ENCODE data around the gene STOX2.
A peak's percentile ranks its signal among the peaks of the same experiment; 100 is the strongest.

The STOX2 gene

DNA sequence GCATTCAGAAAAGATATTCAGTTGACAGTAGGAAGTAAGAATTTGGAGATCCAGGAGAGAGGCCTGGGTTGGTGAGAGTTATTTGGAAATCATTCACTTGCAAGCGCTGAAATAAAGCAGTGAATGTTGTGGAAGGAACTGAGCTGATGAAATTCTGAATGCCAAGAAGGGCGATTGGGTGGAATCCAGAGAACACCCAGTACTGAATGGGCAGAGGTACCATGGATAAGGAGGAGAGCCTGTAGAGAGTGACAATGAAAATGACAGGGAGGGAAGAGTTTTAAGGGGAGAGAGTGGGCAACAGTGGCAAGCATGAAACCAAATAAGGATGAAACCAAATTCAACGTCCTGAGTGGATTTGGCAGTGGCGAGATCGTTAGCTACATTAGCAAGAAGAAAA, 6.7 kb upstream of the STOX2 start:
- TF ChIP-seq, protein P1, sequence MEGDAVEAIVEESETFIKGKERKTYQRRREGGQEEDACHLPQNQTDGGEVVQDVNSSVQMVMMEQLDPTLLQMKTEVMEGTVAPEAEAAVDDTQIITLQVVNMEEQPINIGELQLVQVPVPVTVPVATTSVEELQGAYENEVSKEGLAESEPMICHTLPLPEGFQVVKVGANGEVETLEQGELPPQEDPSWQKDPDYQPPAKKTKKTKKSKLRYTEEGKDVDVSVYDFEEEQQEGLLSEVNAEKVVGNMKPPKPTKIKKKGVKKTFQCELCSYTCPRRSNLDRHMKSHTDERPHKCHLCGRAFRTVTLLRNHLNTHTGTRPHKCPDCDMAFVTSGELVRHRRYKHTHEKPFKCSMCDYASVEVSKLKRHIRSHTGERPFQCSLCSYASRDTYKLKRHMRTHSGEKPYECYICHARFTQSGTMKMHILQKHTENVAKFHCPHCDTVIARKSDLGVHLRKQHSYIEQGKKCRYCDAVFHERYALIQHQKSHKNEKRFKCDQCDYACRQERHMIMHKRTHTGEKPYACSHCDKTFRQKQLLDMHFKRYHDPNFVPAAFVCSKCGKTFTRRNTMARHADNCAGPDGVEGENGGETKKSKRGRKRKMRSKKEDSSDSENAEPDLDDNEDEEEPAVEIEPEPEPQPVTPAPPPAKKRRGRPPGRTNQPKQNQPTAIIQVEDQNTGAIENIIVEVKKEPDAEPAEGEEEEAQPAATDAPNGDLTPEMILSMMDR (IDR thresholded peaks at IDR 0.05; ENCODE audit: insufficient read depth, missing control alignments) = no peak
- FAIRE-seq (no peak), DNase-seq (ENCODE audit: insufficient read length, low spot score) (no peak)

DNA sequence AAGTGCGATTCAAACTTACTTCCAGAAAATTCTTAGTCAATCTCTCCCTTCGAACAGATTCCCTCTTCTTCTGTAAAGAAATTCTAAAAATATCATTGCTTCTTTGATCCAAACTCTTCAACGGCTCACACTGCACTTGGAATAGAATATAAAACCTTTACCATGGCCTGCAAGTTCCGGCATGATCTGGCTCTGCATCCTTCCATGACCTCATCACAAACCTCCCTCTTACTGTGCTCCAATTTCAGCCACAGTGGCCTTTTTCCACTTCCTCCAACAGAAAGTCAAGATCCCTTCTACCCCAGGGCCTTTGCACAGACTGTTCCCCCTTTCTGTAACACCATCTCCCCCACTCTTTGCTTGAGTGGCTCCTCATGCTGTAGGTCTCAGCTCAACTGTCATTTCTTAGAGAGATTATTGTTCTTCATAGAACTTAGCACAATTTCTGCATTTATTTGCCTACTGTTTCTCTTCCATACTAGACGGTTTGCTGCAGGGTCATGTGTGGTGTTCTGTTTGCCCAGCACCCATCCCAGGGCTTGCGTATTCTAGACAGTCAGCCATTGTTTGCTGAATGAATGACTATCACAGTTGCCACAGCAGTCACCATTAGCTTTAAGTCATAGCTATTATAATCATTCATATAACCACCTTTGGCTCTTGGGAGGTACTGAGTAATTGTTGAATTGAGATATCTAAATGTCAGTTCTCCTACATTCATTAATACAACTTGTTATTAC, 1.9 kb upstream of the STOX2 start:
- TF ChIP-seq, protein P1 (IDR thresholded peaks at IDR 0.05; ENCODE audit: insufficient read depth, missing control alignments) = no peak
- FAIRE-seq (no peak), DNase-seq (ENCODE audit: insufficient read length, low spot score) (no peak)

DNA sequence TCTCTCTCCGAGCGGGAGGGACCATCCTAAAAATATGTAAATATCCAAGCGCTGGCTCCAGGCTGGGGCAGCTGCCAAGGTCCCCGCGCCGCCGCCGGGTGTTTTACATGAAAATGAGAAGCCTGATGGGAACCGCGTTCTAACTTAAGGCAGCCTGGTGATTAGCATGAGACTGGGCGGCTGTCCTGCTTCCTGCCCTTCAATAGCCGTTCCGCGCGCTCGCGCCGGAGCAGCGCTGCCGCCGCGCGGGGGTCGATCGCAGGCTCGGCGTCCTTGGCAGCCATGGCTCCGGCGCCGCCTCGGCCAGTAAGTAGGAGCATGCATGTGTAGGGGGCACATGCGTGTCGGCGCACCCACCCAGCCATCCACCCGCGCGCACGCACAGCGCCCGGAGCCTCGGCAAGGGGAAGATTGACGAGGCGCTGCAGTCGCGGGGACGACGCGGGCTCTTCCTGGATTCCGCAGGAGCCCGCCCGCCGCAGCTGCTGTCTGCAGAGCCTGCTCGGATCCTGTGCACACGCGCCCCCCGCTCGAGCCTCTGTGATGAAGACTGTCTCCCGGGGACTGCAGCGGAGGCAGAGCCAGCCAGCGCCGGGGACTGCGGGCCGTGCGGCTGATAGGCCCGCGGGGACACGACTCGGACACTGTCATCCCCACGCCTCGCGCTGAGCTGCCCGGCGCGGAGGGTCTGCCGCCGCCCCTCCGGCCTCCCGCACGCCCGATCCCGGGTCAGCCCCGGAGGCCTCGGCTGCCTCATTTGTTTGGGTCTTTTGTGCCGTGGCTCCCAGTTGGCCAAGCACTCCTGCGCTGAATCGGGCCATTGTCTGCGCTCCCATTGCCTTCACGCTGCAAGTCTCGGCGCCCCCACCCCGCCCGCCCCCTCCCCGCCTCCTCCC, 734 bp downstream of the STOX2 start:
- TF ChIP-seq, protein P1 (IDR thresholded peaks at IDR 0.05; ENCODE audit: insufficient read depth, missing control alignments) = no peak
- no peak for FAIRE-seq
- peak; percentile 47 for DNase-seq (ENCODE audit: insufficient read length, low spot score)

DNA sequence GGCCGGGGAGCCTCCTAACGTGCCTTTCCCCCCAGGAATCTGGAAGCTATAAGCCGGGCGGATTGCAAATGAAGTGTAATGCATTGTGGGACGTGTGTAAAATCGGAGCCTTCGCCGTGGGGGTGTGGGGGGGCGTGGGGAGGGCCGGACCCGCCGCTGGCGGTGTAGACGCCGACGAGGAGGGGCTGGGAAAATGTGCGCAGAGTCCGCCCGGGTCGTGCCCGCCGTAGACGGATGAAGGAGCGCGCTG, 1.3 kb downstream of the STOX2 start:
- no peak for DNase-seq (ENCODE audit: insufficient read length, low spot score)
- TF ChIP-seq, protein P1 (IDR thresholded peaks at IDR 0.05; ENCODE audit: insufficient read depth, missing control alignments) = no peak
- FAIRE-seq = no peak

DNA sequence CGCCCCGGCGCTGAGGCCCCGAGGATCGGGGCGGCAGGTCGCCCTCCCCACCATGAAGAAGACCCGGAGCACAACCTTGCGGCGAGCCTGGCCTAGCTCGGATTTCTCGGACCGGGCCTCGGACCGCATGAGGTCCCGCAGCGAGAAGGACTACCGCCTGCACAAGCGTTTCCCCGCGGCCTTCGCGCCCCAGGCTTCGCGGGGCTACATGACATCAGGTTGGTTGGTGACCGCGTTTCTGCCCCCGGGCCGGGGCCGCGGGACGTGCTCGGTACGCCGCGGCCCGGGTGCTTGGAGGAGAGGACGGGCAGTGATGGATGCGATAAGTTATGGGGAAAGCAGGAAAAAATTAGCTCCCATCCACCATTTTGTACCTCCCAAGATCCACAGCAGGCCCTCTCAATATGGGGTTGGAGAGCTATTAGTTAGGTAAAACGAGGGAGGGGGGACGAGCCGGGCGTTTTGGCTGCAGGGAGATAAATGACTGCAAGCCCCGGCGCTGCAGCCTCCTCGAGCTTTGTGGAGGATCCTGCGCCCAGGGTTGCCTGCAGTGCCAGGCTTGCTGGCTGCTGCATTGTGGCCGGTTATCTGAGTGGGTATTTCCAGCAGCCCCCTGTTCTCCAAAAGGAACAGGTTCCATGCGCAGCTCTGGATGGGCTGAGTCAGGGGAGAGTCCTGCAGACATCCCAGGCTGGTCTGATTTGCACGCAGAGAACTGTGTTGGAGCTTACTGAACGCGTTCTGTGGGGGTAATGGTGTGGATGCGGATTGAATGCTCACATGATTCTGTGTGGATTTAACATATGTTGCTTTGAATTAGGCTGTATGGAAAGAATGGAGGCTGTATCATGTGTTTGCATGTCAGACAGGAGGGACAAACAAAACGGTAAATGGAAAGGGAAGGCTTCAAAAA, 1.9 kb downstream of the STOX2 start:
- TF ChIP-seq, protein P1 (IDR thresholded peaks at IDR 0.05; ENCODE audit: insufficient read depth, missing control alignments) = no peak
- no peak for FAIRE-seq
- DNase-seq (ENCODE audit: insufficient read length, low spot score) = no peak

DNA sequence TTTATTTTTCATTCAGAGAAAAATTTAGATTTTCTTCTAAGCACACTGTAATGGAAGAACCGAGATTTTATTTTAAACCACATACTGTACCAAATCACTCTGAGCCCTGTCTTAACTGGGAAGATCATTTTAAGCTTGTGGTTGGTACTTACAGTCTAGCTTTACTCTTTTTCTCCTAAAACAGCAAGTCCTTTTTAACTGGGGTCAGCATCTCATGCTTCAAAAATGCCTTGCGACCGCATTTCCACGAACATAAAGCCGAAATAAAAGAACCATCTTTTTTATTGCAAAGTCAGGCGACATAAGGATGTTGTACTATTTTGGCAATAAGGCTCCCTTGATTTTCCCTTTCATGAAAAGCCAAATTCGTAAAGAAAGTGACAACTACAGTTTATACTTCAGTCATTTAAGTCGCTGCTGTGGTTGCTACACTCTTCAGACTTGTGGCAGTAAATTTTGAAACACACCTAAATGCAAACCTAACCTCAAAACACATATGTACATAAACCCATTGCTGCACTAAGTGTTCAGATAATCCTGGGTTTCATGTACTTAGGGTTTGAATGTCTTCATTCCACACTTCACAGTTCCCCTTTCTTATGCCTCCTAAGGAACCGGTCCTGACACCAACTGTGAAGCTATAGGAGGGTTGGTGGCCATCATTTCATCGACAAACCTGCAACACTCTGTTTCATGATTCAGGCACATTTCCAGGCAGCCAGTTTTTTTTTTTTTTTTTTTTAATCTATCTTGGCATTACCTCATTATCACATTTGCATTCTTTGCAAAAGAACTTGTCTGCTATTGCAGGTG, 3.0 kb downstream of the STOX2 start:
- DNase-seq (ENCODE audit: insufficient read length, low spot score) (no peak), FAIRE-seq (no peak)
- TF ChIP-seq, protein P1 (IDR thresholded peaks at IDR 0.05; ENCODE audit: insufficient read depth, missing control alignments) = no peak

All from D721Med (cell line).